NCI-H146 (cell line): ENCODE data around the gene LINS1.

ENCODE experiments used
- DNase-seq: peaks from one replicate; lab custom pipeline; 2025; lab: John Stamatoyannopoulos, UW

LINS1 gene

DNA sequence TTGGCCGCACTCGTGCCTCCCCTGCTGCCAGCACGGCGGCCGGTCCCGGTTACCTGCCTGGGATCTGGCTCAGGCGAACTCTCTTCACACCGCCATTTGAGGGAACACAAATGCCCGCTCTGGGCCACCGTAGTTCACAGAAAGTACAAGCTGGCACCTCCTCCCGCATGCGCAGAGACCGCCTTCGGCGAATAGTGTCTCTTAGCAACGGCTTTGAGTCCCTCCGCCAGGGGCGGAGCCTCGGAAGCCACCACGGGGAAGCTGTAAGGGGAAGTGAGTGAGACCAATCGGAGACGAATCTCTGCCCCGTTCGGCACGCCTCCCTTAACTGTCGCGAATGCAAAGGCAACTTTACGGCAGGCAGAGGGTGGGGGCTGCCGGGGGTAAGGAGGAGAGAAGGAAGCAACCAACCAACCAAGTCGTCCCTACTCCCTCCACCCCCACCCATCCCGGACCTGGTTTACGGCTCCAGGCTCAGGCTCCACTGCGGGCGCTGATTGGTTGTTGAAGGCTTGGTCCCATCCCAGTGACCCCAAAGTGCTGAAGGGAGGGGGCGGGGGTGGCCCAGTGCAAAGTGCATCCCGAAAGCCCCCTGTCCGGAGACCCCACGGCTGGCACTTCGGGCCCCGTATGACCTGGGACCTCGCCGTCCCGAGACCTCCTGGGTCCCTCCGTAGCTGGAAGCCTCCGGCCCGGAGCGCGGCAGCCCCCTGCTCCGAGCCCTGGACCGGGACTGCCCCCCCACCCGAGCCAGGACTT is at the start of gene LINS1, which contains the start of gene ASB7:
TSS of gene LINS1 (minus strand) at position 121 of the 759 bp plus-strand sequence. CDS start 21,342 bp downstream, outside the sequence.
TSS of gene ASB7 (plus strand) at position 526 of the 759 bp plus-strand sequence. CDS start 9,628 bp downstream, outside the sequence.
- DNase-seq, result peak; percentile 100

DNA sequence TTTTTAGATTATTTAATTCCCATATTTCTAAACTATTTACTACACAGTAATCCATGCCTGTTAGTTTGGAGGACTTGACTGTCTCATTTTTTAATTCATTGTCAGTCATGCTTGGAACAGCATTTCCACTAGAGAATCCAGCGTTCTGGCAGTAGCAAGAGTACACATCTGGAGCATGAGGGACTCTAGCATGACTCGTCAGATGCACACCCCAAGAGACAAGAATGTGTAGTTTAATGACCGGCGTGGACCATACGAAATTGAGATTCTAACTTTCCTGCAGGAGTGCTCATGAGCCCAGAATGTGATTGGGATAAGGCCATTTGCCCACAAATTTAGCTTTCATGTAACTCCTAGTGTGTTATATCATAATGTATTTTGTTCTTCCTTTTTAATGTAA is 49.3 kb upstream of the LINS1 start:
- DNase-seq, result no peak

GRCh38 chr15:100650685-100651084 is 48.7 kb upstream of the LINS1 start:
- no peak for DNase-seq

- DNase-seq, result no peak
Observed at GRCh38 chr15:100648951-100649350, 47.0 kb upstream of the LINS1 start.

DNA sequence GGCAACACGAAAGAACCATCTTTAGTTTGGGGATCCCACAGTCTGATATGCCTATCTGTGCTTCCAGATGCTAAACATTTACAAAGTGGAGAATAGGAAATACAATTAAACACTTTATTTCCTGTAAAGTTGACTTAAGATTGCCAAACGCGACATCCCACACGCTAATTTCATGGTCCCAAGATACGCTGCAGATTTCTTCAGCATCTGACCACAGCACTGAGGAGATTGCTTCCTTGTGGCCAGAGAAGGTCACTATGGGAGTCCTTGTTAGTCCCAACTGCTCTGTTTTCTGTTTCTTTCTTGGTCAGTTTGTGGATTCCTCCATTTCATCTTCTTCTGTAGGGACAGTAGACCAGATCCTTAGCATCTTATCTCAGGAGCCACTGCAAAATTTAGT is 43.7 kb upstream of the LINS1 start:
- no peak for DNase-seq

GRCh38 chr15:100642950-100643338 is 41.0 kb upstream of the LINS1 start:
- no peak for DNase-seq

GRCh38 chr15:100642213-100642949 is 40.4 kb upstream of the LINS1 start:
- no peak for DNase-seq

DNA sequence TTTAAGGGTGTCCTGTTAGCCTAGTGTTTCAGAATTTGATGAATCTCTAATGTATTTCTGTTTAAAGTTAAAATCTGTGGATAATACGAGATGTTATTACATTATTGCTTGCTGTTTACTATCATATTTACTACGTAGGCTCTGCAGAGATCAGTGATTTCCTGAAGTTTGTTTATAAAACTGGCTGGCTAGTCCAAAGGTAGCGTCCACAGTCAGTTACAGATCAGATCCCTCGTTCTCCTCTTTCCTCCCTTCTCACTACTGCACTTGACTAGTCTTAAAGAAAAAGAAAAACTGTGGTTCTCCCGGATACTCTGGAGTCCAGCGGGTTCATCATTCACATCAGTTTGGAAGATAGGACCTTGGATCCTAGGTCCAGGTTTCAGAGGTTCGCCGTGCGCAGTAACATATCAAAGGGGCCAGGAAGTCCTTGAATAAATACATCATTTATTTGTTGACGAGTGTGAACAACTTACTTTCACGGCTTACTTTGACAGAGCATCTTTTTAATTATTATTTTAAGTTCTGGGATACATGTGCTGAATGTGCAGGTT is 36.3 kb upstream of the LINS1 start:
- DNase-seq, result no peak

- DNase-seq, result no peak
Observed at GRCh38 chr15:100635406-100636071, 33.6 kb upstream of the LINS1 start.

GRCh38 chr15:100633763-100634075 is 31.7 kb upstream of the LINS1 start:
- DNase-seq, result no peak

DNA sequence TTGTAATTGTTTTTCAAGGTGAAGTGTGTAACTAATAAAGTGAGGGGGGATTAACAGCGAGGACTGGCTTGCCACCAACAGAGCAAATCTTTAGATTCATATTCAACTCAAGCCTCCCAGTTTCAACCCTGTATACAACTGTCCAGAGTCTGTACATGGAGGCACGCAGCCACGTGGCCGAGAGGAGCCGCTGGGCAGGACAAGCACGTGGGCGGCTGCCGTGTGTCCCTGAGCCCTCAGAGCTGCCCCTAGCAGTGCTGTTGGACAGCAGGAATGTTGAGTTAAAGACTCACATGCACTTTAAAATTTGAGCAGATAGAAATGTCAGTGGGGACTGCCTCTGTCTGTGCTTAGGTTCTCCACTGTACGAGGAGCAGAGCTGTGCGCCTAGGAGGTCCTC is 29.8 kb upstream of the LINS1 start:
- DNase-seq, result no peak

DNA sequence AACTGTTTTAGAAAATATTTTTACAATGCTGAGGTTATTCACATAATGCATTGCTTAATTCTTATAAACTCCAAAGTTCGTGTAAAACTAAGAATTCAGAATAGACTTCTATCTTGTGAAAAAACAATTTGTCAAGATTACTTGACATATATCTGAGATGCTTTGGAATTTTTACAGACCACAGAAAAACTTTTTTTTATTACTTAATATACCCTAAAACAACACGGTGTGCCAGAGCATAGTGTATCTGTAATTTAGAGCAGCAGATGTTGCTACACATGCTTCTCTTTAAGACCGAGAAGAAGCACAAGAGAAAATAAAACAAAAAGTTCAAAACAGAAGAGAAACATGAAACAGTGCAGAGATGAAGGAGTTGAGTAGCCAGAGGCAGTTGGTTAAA is 26.8 kb upstream of the LINS1 start:
- DNase-seq, result no peak

DNA sequence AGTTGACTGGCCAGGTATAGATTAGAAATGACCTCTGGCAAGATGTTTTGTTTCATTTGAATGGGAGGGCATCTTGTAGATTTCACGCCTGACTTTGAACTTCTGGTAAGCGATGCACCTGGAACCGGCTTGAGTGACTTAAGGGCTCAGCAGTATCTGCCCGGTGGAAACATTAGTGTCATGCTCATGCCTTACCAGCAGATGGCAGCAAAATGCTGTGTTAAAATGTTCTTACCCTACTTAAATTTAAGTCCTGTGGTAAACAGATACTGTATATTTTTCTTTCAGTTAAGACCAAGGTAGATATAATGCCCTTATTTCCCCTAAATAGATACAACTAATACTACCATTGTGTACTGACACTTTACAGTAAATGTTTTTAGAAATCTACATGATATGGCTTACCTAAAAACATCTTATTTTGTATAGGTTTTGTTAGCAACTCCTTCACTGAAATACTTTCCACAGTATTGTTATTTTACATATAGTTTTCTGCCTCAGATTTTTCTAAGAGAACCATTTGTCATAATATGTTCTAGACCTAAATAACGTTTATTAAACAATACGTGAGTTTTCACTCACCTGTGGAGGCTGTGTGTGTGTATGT is 25.9 kb upstream of the LINS1 start:
- peak; percentile 40 for DNase-seq

DNA sequence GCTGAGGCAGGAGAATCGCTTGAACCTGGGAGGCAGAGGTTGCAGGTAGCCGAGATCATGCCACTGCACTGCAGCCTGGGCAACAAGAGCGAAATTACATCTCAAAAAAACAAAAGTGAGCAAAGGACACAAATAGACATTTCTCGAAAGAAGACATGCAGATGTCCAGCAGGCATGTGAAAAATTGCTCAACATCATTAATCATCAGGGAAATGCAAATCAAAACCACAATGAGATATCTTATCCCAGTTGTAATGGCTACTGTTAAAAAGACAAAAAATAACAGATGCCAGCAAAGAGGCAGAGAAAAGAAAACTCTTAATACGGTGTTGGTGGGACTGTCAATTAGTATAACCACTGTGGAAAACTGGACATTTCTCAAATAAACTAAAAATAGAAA is 21.3 kb upstream of the LINS1 start:
- no peak for DNase-seq

DNA sequence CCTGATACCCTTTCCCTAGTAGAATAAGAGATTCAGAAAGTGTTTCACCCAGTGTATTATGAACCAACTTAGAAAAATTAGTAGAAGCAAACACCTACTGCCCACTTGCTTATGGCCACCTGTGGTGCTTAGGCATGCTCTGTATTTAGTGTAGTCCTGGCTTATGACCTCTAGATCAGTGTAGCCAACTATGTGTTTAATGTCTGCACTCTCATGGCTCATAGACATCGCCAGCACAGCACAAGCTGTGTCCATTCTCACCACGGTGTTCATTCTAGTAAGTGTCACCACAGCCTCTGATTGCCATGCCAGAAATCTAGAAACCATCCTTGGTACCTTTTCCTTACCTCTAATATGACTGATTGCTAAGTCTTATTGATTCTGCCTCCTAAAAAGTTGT is 14.7 kb upstream of the LINS1 start:
- no peak for DNase-seq

DNA sequence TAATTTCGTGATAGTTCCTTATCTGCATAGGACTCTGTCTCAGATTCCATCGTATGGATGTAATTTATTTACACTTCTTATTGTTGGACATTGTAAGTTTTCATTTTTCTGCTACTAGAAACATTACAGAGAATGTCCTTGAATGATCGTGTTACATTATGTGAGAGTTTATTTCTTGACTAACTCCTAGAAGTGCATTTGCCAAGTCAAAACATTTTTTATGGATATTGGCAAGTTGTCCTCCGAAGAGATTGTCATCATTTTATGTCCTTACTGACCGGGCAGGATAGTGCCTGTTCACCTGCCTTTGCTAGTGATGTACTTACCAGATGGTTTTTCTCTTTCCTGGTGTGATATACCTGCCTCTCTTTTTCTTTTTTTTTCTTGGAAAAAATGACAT is 13.8 kb upstream of the LINS1 start:
- no peak for DNase-seq

GRCh38 chr15:100614918-100615317 is 12.9 kb upstream of the LINS1 start:
- DNase-seq, result no peak

DNA sequence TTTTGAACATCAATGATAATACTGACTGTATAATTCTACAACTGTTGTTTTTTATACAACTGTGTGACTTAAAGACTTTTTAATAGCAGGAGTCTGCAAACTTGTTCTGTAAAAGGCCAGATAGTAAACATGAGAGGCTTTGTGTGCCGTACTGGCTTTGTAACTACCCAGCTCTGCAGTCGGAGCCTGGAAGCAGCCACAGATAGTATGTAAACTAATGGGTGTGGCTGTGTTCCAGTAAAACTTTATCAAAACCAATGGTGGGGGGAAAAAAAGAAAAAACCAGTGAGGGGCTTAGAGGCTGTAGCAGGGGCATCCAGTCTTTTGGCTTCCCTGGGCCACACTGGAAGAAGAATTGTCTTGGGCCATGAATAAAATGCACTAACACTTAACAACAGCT is 12.4 kb upstream of the LINS1 start:
- no peak for DNase-seq

DNA sequence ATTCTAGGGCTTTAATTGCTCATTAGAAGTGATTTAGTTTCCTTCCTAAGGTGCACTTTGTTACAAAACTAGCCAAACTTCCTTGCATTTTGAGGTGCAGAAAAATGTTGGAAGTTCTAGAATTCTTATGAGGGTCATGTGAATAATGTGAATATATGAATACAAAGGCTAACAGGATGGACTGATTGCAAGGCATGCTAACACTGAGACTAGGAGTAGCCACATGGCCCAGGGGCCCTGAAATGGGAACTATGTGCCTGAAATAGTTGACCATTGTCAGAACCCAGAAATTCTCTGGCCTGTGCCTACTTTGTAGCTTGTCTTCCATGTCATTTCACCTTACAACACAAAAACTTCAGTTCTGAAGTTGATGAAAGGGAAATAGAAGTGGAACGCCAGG is 11.2 kb upstream of the LINS1 start:
- no peak for DNase-seq

DNA sequence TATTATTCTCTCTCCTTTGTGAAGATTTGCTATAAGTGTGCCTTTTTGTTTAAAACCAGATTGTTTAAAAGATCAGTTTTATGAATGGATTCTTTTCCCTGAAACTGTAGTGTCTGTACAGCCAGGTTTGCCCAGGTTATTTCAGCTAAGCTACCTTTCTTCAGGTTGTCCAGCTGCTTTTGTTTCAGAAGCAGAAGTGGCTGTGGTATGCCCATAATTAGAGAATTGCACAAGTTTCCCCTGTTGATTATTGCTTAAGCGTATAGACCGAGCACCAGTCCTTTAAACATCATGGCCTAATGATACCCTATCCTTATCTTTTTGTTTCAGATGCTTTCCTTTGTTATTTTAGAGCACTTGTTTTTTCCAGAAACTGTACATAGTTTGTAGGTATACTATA is 10.6 kb upstream of the LINS1 start:
- DNase-seq, result no peak

DNA sequence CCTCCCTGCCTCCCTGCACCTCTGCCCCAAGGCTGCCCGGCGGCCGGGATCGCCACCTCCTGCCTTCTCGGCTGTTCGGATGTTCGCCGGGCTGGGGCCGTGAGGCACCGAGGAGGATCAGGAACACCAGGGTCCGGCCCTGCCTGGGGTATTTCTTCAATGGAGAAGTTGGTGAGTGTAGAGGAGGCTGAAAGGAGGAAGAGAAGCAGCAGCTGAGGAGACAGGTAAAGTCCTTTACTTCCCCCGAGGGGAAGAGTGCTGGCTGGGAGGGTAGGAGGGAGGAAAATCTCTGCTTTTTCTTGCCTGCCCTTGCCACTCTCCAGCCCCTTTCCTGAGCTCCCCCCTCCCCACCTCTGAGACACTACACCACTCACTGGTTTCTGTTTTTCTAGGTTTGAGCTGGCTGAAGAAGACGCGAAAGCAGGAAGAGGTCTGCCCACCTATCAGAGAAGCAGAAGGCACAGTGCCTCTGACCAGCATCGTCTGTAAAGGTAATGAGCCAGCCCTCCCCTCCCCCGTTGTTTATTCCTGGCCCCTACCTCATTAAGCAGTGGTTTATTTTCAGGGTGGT is 924 bp upstream of the LINS1 start:
- DNase-seq, result peak; percentile 29

GRCh38 chr15:100601617-100602063 is 344 bp downstream of the LINS1 start:
- DNase-seq, result peak; percentile 74
